GM18499 (cell line): ENCODE measurements around the gene TNFRSF8.
A peak's percentile ranks its signal among the peaks of the same experiment; 100 is the strongest.
"Not testable (repeated sequence)": the region's sequence is repeated elsewhere in the genome, so short reads cannot be mapped to it uniquely, and the experiment has no call there.

Source experiments
- ATAC-seq: cut with Tn5 transposase; IDR thresholded peaks from one replicate; pipeline ENCODE4 v1.9.1; 2021; ENCODE audit warnings: moderate number of reproducible peaks; ENCODE audit not compliant: insufficient read depth, unreplicated experiment

Gene TNFRSF8

DNA sequence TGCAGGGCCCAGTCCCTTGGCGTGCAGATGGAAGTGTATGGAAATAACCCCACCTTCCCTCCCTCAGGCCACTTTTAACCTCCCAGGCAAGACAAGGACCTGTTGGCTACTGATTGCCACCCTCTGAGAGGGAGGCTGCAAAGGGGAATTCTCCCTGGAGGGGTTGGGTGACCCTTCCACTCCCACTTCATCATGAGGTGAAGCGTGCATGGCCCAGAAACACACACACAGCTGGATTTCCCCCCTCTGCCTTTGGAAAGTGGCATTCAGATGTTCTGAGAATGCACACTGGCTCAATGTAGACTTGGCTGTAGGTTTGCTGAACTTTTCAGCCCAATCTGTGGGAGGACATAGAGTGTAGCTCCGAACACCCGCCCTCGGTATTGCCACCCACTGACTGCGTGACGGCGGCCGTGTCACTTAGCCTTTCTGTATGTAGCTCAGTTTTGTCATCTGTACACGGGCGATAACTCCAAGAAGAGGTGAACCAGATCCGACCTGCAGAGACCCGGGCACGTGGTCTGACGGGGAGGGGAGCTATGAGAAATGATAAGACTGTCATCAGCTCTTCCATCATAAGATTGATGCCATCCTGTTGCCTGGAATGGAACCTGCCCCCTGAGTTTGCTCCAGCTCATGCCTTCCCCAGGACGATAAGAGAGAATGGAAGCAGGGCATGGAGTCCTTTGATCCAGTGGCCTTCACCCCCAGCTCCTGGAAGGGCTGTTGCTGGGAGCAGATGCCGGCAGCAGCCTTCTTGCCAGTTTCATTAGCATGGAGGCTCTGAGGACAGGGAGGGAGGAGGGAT lies 24.5 kb upstream of the TNFRSF8 start:
- ATAC-seq = no peak

DNA sequence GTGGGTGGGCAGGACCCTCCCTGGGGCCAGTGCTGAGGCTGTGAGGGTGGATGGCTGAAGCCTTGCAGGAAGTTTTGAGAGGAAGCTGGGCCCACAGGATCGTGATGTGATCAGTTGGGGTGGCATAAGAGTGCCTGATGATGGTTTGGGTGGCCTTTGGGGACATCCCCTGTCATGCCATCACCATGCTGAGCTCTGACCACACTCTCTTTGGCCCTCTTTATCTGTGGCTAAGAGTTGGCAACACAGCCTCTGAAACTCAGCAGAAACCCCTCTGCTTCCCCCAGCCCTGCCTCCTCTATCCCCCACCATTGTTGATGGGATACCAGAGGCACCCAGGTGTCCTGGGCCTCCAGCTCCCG lies 24.0 kb upstream of the TNFRSF8 start:
- ATAC-seq = no peak

DNA sequence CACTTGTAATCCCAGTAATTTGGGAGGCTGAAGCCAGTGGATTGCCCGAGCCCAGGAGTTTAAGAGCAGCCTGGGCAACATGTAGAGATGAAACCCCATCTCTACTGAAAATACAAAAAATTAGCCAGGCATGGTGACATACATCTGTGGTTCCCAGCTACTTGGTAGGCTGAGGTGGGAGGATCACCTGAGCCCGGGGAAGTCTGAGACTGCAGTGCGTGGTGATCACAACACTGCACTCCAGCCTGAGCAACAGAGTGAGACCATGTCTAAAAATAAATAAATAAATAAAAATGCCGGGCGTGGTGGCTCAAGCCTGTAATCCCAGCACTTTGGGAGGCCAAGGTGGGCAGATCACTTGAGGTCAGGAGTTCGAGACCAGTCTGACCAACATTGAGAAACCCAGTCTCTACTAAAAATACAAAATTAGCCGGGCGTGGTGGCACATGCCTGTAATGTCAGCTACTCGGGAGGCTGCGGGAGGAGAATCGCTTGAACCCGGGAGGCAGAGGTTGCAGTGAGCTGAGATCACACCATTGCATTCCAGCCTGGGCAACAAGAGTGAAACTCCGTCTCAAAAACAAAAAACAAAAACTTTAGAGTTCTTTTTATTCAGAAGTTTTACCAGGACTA lies 23.2 kb upstream of the TNFRSF8 start:
- ATAC-seq = not testable (repeated sequence)

DNA sequence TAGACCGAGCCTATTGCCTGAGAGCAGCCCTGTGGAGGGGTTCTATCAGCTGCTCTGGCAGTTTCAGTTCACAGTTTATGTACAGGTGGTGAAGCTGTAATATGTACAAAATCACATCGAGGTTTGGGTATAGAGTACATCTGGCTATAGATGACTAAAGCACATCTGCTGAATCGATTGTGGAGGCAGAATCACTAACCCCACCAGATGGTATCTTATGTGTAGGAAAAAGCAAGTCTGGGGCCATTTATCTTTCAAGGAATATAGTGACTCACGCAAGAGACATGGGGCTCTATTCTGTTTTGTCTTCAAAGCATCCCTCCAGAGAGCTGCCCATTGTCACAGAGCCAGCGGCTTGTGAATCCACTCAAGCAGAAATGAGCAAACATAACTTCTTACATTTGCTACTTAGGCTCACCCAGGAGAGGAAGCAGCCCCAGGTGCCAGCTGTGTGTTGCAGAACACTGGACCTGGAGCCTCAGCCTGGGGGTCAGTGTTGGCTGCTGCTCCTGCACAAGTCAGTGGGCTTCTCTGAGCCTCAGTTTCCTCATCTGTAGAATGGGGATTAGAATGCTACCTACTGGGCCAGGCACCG lies 22.5 kb upstream of the TNFRSF8 start:
- no peak for ATAC-seq

DNA sequence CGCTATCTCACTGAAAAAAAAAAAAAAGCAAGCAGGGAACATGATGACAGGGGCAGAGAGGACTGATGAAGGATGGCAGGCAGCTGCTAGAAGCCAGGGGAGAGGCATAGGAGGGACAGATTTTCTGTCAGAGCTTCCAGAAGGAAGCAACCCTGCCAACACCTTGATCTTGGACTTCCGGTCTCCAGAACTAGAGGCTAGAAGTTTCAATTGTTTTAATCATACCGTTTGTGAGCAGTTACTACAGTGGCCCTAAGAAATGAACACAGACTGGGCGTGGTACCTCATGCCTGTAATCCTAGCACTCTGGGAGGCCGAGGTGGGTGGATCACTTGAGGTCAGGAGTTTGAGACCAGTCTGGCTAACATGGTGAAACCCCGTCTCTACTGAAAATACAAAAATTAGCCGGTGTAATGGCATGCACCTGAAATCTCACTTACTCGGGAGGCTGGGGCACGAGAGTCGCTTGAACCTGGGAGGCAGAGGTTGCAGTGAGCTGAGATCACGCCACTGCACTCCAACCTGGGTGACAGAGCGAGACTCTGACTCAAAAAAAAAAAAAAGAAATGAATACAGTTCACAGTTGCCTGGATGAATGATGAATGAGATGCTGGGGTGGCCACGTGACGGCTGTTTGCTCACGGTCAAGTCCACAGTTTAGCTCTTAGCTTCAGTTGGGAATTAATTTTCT lies 18.8 kb upstream of the TNFRSF8 start:
- not testable (repeated sequence) for ATAC-seq

- no peak for ATAC-seq
These were observed 16.4 kb upstream of the TNFRSF8 start for GRCh38 chr1:12046749-12047119.

DNA sequence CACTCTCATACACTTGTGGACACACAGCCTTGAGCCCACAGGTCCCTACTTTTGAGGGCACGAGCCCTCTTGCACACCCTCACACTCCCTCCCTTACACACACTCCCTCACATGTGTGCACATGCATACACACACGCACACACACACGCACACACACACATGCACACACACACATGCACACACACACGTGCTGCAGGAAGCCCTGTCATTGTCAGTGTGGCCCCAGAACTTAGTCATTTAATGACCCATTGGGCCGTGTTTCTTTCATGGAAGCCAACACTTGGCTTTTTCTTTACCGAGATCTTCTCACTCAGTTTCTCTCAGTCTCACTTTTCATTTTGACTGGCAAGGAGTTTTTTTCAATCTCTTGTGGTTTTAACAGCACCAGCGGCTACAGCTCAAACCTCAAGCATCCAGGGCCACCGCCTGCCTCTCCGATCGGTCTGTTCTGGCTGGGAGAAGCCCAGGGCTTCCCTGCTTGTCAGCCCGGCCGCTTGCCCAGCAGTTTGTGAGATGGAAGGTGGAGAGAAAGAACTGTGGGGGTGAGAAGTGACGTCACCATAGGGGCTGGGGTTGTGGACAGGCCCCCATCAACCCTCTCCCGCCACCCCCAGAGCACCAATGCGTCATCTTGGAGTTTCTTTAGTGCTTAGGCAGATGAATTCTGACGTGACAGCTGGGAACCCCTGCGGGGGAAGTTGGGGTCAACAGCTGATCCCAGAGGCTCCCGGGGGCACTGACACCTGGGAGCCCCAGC lies 15.8 kb upstream of the TNFRSF8 start:
- peak; percentile 31 for ATAC-seq

DNA sequence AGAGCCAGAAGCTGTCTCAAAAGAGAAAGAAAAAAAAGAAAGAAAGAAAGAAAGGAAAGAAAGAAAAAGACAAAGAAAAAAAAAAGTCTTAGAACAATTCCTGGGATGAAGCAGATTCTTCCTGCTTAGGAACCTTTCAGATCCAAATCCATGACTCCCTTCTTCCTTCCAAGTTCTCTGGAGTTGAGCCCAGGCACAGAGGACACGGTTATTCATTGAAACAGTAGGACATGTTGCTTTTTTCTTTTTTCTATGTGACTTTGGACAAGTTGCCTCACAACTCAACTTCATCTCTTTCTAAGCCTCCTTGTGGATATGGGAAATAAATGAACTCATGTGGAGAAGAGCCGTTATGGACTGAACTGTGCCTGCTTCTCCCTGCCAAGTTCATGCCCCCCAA lies 14.7 kb upstream of the TNFRSF8 start:
- no peak for ATAC-seq

DNA sequence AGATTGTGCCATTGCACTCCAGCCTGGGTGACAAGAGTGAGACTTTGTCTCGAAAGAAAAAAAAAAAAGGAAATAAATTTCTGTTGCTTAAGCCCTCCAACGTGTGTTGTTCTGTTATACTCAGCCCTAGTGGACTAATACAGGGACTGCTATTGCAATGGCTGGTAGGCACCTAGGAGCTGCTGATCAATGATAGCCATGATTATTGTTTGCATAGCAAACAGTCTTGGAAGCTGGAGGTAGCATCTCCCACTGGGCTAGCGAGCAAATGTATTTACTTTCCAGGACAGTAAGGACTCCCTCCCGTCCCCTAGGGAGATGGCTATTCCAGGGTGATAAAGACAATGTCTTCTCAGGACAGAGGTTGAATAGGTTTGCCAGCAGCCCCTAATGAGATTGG lies 13.5 kb upstream of the TNFRSF8 start:
- ATAC-seq = no peak

DNA sequence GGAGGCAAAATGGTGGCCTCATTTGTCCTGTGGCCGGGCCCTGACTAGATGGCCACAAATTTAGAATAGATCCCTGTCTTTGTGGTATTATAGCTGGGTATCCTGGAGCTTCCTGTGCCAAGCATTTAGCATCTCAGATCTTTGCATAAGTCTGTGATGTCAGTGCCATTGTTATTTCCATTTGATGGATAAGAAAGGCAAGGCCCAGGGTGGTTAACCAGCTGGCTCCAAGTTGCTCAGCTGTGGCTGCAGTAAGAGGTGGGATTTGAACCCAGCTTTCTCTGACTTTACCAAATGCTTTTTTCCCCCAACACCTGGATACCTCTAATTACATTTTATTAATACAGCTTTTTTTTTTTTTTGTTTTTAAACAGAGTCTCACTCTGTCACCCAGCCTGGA lies 11.7 kb upstream of the TNFRSF8 start:
- ATAC-seq = no peak

- ATAC-seq = peak; percentile 49
These were observed 11.0 kb upstream of the TNFRSF8 start for GRCh38 chr1:12052008-12052573.

DNA sequence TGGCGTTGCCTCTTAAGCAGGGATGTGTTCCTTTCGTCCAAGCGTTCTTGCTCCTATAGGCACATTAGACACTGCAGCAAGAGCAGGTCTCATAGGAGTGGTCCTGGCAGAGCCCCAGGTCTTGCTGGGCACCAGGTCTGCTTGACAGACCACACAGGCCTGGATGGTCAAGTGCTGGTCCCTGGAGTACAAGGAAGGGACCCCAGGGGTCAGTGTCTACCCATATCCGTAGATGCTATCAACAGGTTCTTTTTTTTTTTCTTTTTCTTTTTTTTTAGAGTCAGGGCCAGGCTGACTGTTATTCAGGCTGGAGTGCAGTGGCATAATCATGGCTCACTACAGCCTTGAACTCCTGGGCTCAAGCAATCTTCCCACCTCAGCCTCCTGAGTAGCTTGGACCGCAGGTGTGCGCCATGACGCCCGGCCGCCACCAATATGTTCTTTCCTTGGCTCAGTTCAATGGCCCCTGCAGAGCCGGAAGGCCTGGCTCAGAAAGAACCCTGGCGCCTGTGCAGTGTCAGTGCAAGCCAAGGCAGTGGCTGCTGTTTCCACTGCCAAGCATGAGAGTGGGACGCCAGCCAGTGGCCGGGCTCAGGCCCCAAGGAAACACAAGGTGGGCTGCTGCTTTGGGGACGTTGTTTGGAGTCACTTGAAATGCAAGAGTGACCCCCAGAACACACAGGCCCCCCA lies 10.0 kb upstream of the TNFRSF8 start:
- no peak for ATAC-seq

- no peak for ATAC-seq
These were observed 9.2 kb upstream of the TNFRSF8 start for GRCh38 chr1:12053752-12054548.

DNA sequence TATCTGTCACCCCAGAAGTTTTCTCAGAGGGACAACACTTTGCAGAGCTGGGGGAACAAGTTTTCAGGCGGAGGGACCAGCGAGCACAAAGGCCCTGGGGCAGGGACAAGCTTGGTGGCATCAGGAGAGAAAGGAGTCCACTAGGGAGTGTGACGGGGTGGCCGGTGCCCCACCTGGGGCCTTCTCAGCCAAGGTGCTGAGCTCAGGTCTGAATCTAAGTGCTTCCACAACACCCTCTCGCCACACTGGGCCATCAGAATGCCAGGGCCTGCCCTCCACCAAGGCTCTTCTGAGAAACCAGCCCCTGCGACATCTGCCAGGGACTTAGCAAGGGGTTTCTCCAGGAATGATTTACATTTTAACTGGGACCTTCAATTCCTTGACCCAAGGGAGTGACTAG lies 7.8 kb upstream of the TNFRSF8 start:
- ATAC-seq = no peak

DNA sequence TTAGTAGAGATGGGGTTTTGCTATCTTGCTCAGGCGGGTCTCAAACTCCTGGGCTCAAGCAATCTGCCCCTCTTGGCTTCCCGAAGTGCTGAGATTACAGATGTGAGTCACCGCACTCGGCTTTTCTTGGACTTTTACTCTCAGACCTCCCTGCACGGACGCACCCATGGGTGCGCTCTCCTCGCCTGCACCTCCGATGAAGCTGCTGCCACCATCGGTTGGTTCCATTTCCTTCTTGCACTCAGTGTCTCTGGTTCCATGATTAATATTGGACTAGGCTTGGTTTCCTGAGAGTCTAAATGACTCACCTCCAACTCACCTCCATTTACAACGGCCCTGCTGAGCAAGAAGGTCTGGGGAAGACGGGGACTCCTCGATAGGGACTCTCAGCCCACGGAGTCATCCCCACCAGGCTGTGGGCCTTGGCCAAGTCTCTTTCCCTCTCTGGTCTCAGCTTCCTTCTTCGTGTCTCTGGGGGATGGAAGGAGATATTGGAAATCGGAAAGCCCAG lies 6.7 kb upstream of the TNFRSF8 start:
- no peak for ATAC-seq

DNA sequence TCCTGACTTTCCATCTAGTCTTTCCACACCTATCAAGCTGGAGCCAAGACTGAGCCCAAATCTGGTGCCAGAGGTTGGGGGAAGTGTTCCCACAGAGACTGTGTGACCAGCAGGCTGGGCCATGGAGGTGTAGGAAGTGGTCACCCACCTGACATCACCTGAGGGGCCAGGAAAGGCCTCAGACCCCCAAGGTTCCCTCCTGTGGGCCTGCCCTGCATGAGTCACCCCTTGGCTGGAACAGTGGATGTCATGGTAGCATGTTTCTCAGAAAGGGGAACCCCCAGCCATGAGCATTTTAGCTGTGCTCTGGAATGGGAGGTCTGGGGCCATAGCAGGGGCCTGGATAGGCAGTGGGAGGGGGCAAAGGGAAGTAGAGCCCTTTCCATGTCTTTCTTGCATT lies 5.7 kb upstream of the TNFRSF8 start:
- no peak for ATAC-seq

- ATAC-seq = no peak
These were observed 5.0 kb upstream of the TNFRSF8 start for GRCh38 chr1:12057940-12058687.

DNA sequence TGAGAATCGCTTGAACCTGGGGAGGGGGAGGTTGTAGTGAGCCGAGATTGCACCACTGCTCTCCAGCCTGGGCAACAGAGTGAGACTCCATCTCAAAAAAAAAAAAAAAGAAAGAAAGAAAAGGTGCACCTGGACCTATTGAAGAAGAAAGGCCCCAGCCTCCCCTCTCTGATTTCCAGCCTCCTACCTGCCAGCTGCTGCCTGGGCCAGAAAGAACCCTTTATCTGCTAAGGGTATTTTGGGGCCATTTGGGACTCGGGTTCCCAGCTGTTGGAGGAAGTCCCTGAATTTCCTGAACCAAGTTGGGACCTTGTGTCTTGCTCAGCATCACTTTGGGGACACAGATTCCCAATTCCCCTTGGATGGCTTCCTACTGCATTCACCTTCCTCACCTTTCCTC lies 3.9 kb upstream of the TNFRSF8 start:
- ATAC-seq = no peak
